ENCODE results near the gene EXOSC7.

EXOSC7 gene

GRCh38 chr3:44960387-44961026 is 15.5 kb upstream of the EXOSC7 start:
- Histone ChIP-seq H3K79me2 (ENCODE audit: insufficient read depth, low read length) (0 out of 2 replicates have a peak, but pooled peaks cover 10% of the 10 kb centered on the region), H3K4me2 (ENCODE audit: low read depth, low read length, poor library complexity, severe bottlenecking) (no peak overlapping the region), H3F3A (ENCODE audit: insufficient read depth) (no peaks in the 10 kb centered on the region), H3K36me3 (ENCODE audit: low read length) (no peaks in the 10 kb centered on the region), H3K27ac (ENCODE audit: low read depth, low read length) (no peak overlapping the region), H3K9me2 (replicated peaks; ENCODE audit: insufficient read depth, low read length) (no peaks in the 10 kb centered on the region), H3K27me3 (ENCODE audit: low read length) (no peaks in the 10 kb centered on the region), H3K4me3 (ENCODE audit: insufficient read depth, low read length, poor library complexity, severe bottlenecking) (no peak overlapping the region), H3K9me3 (ENCODE audit: insufficient read depth, low read length) (no peaks in the 10 kb centered on the region), H3K9ac (ENCODE audit: low read length) (no peak overlapping the region), H2AFZ (ENCODE audit: low read depth, low read length, severe bottlenecking) (no peak overlapping the region), H4K20me1 (ENCODE audit: low read depth, low read length) (no peaks in the 10 kb centered on the region)
- TF ChIP-seq EZH2phosphoT487 (conservative IDR thresholded peaks at IDR 0.05; ENCODE audit: low read length): no peak
- TF ChIP-seq, protein P1, sequence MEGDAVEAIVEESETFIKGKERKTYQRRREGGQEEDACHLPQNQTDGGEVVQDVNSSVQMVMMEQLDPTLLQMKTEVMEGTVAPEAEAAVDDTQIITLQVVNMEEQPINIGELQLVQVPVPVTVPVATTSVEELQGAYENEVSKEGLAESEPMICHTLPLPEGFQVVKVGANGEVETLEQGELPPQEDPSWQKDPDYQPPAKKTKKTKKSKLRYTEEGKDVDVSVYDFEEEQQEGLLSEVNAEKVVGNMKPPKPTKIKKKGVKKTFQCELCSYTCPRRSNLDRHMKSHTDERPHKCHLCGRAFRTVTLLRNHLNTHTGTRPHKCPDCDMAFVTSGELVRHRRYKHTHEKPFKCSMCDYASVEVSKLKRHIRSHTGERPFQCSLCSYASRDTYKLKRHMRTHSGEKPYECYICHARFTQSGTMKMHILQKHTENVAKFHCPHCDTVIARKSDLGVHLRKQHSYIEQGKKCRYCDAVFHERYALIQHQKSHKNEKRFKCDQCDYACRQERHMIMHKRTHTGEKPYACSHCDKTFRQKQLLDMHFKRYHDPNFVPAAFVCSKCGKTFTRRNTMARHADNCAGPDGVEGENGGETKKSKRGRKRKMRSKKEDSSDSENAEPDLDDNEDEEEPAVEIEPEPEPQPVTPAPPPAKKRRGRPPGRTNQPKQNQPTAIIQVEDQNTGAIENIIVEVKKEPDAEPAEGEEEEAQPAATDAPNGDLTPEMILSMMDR (IDR thresholded peaks at IDR 0.05; ENCODE audit: insufficient read depth, low read length, poor library complexity, severe bottlenecking): no peak

DNA sequence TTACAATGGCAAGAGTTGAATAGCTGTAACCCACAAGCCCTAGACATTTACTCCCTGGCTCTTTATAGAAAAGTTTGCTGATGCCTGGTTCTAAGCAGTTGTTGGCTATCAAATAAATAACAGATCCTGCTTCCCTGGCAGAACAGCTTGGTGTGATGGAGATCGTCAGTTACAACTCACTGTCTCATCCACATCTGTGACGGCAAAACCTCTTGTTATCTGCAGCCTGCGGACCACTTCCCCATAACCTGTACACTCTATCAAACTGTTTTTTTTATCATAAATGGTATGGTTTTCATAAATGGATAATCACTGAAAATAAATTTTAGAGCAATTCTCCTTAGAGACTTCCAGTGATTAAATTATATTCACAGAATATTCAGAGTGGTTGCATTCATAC is 14.2 kb upstream of the EXOSC7 start:
- H3K79me2 ChIP-seq (ENCODE audit: insufficient read depth, low read length): 0 out of 2 replicates have a peak, but pooled peaks cover 14% of the 10 kb centered on the region
- H3K27ac ChIP-seq (ENCODE audit: low read depth, low read length): no peak overlapping the region
- no peak overlapping the region for H3K4me2 ChIP-seq (ENCODE audit: low read depth, low read length, poor library complexity, severe bottlenecking)

DNA sequence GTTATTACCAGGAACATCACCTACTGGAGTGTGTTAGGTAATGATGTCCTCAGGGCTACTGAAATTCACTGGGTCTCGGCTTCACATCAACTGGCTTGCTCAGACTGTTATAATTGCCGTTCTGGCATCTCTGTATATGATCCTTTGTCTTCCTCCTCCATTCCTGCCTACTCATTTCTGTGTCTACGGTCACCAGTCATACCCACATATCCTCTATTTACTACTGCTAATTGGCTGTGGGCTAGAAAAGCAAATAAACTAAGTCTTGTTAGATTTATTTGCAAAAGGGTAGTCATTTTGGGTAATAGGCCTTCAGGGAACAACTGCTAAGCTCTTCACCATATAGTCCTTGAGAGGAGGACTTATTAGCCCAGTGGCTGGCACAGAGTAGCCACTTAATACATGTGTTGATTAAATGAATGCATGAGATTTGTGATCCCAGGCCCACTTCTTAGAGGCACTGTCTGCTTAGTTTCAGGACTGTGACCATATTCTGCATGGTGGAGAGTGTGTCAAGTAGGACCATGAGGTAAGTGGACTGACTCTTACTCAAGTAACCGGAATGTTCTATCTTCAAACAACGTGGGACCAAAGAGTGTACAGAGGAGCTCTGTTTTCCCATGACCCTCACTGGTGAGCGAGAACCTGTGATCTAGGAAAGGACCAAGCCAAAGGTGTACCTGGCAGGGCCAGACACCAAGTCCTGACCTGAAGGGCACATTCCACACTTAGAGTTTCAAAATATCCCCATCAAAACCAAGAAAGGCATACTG is 13.2 kb upstream of the EXOSC7 start:
- H3K36me3 ChIP-seq (ENCODE audit: low read length): no peaks in the 10 kb centered on the region
- no peak overlapping the region for H3K27ac ChIP-seq (ENCODE audit: low read depth, low read length)
- no peaks in the 10 kb centered on the region for H3K9me3 ChIP-seq (ENCODE audit: insufficient read depth, low read length)
- H3K79me2 ChIP-seq (ENCODE audit: insufficient read depth, low read length): peaks cover 19% of the 10 kb centered on the region; the same call in 1 of the 2 replicates
- H3K4me2 ChIP-seq (ENCODE audit: low read depth, low read length, poor library complexity, severe bottlenecking): no peak overlapping the region
- H3K27me3 ChIP-seq (ENCODE audit: low read length): no peaks in the 10 kb centered on the region
- H2AFZ ChIP-seq (ENCODE audit: low read depth, low read length, severe bottlenecking): no peak overlapping the region
- H3K9ac ChIP-seq (ENCODE audit: low read length): no peak overlapping the region
- 0 out of 2 replicates have a peak, but pooled peaks cover 2% of the 10 kb centered on the region for H4K20me1 ChIP-seq (ENCODE audit: low read depth, low read length)
- TF ChIP-seq EZH2phosphoT487 (conservative IDR thresholded peaks at IDR 0.05; ENCODE audit: low read length): no peak
- no peak overlapping the region for H3K4me3 ChIP-seq (ENCODE audit: insufficient read depth, low read length, poor library complexity, severe bottlenecking)
- H3K9me2 ChIP-seq (replicated peaks; ENCODE audit: insufficient read depth, low read length): no peaks in the 10 kb centered on the region
- no peaks in the 10 kb centered on the region for H3F3A ChIP-seq (ENCODE audit: insufficient read depth)

More for the DNA sequence above, 14.2 kb upstream of the EXOSC7 start:
- Histone ChIP-seq H3K4me3 (ENCODE audit: insufficient read depth, low read length, poor library complexity, severe bottlenecking) (no peak overlapping the region), H3K9me2 (replicated peaks; ENCODE audit: insufficient read depth, low read length) (no peaks in the 10 kb centered on the region), H3K9ac (ENCODE audit: low read length) (no peak overlapping the region), H3K27me3 (ENCODE audit: low read length) (no peaks in the 10 kb centered on the region), H2AFZ (ENCODE audit: low read depth, low read length, severe bottlenecking) (no peak overlapping the region), H3K36me3 (ENCODE audit: low read length) (no peaks in the 10 kb centered on the region), H3F3A (ENCODE audit: insufficient read depth) (no peaks in the 10 kb centered on the region), H4K20me1 (ENCODE audit: low read depth, low read length) (0 out of 2 replicates have a peak, but pooled peaks cover 2% of the 10 kb centered on the region), H3K9me3 (ENCODE audit: insufficient read depth, low read length) (no peaks in the 10 kb centered on the region)
- TF ChIP-seq, protein P1 (IDR thresholded peaks at IDR 0.05; ENCODE audit: insufficient read depth, low read length, poor library complexity, severe bottlenecking): no peak
- TF ChIP-seq EZH2phosphoT487 (conservative IDR thresholded peaks at IDR 0.05; ENCODE audit: low read length): no peak

All from SU-DHL-6 (cell line).